Central memory CD8-positive, alpha-beta T cell (primary cell): ENCODE measurements around the gene ARHGAP32.

ENCODE experiments used
- ATAC-seq: fragments of 150-1000 bp; cut with Tn5 transposase; replicated peaks from 2 replicates; pipeline ENCODE4 v1.10.0; 2022; ENCODE audit warnings: mild to moderate bottlenecking, moderate FRiP score, moderate number of reproducible peaks; ENCODE audit not compliant: poor library complexity, severe bottlenecking; ENCODE audit errors: extremely low read depth
- DNase-seq, 2 donors: peaks; one replicate each; pipeline ENCODE4 v3.0.0; 2021; ENCODE audit warnings: low spot score in 2 of 2
- H3K27ac Mint-ChIP-seq: one replicate; pipeline ENCODE4 v1.8.0; 2022; ENCODE audit warnings: low read depth, mild to moderate bottlenecking, moderate library complexity, mixed read lengths
- H3K27me3 Mint-ChIP-seq: one replicate; pipeline ENCODE4 v1.8.0; 2022; ENCODE audit warnings: mixed read lengths
- H3K36me3 Mint-ChIP-seq: one replicate; pipeline ENCODE4 v1.8.0; 2022; ENCODE audit warnings: mild to moderate bottlenecking, moderate library complexity, mixed read lengths; ENCODE audit not compliant: insufficient read depth
- H3K4me1 Mint-ChIP-seq: one replicate; pipeline ENCODE4 v1.8.0; 2022; ENCODE audit warnings: mixed read lengths
- H3K4me3 Mint-ChIP-seq: one replicate; pipeline ENCODE4 v1.8.0; 2022; ENCODE audit warnings: mild to moderate bottlenecking, moderate library complexity, mixed read lengths
- H3K9me3 Mint-ChIP-seq: one replicate; pipeline ENCODE4 v1.8.0; 2022; ENCODE audit warnings: mixed read lengths

The ARHGAP32 gene

GRCh38 chr11:129192150-129192549, at the start of gene ARHGAP32:
ARHGAP32 (minus strand) TSS chr11:129192325; CDS start chr11:129192198, 127 bp downstream.
- no peaks in the 10 kb centered on the region for H3K27me3 Mint-ChIP-seq
- peaks cover 5% of the 10 kb centered on the region for H3K9me3 Mint-ChIP-seq
- no peak for DNase-seq
- no peaks in the 10 kb centered on the region for H3K4me1 Mint-ChIP-seq
- H3K27ac Mint-ChIP-seq, result no peak within 1 kb of the TSS
- no peaks in the 10 kb centered on the region for H3K36me3 Mint-ChIP-seq
- ATAC-seq, result no peak
- H3K4me3 Mint-ChIP-seq, result no peak within 1 kb of the TSS

- H3K27ac Mint-ChIP-seq, result no peak overlapping the region
- H3K36me3 Mint-ChIP-seq, result no peaks in the 10 kb centered on the region
- no peaks in the 10 kb centered on the region for H3K4me1 Mint-ChIP-seq
- no peak for DNase-seq
- no peak overlapping the region for H3K4me3 Mint-ChIP-seq
- peaks cover 4% of the 10 kb centered on the region for H3K9me3 Mint-ChIP-seq
- ATAC-seq, result no peak
- H3K27me3 Mint-ChIP-seq, result no peaks in the 10 kb centered on the region
Observed at GRCh38 chr11:129239207-129239606, 47.1 kb upstream of the ARHGAP32 start.

GRCh38 chr11:129237880-129238638, 45.9 kb upstream of the ARHGAP32 start:
- no peaks in the 10 kb centered on the region for H3K4me1 Mint-ChIP-seq
- no peak overlapping the region for H3K4me3 Mint-ChIP-seq
- H3K27ac Mint-ChIP-seq, result no peak overlapping the region
- DNase-seq (no peak), ATAC-seq (no peak)
- no peaks in the 10 kb centered on the region for H3K36me3 Mint-ChIP-seq
- no peaks in the 10 kb centered on the region for H3K27me3 Mint-ChIP-seq
- peaks cover 4% of the 10 kb centered on the region for H3K9me3 Mint-ChIP-seq

- no peak for ATAC-seq
- Mint-ChIP-seq H3K27me3 (no peaks in the 10 kb centered on the region), H3K36me3 (no peaks in the 10 kb centered on the region), H3K27ac (no peak overlapping the region), H3K4me1 (no peaks in the 10 kb centered on the region), H3K9me3 (peaks cover 10% of the 10 kb centered on the region), H3K4me3 (no peak overlapping the region)
- DNase-seq, result no peak
Observed at GRCh38 chr11:129237456-129237855, 45.3 kb upstream of the ARHGAP32 start.

GRCh38 chr11:129236850-129237249, 44.7 kb upstream of the ARHGAP32 start:
- H3K4me1 Mint-ChIP-seq, result no peaks in the 10 kb centered on the region
- H3K4me3 Mint-ChIP-seq, result no peak overlapping the region
- no peak for ATAC-seq
- H3K36me3 Mint-ChIP-seq, result no peaks in the 10 kb centered on the region
- H3K27ac Mint-ChIP-seq, result no peak overlapping the region
- no peak for DNase-seq
- peaks cover 10% of the 10 kb centered on the region for H3K9me3 Mint-ChIP-seq
- H3K27me3 Mint-ChIP-seq, result no peaks in the 10 kb centered on the region

GRCh38 chr11:129234978-129235377, 42.9 kb upstream of the ARHGAP32 start:
- H3K27ac Mint-ChIP-seq, result no peak overlapping the region
- no peaks in the 10 kb centered on the region for H3K4me1 Mint-ChIP-seq
- DNase-seq (no peak), ATAC-seq (no peak)
- H3K9me3 Mint-ChIP-seq, result peaks cover 10% of the 10 kb centered on the region
- H3K27me3 Mint-ChIP-seq, result no peaks in the 10 kb centered on the region
- H3K36me3 Mint-ChIP-seq, result no peaks in the 10 kb centered on the region
- no peak overlapping the region for H3K4me3 Mint-ChIP-seq

GRCh38 chr11:129230006-129230405, 37.9 kb upstream of the ARHGAP32 start:
- Mint-ChIP-seq H3K27ac (no peak overlapping the region), H3K4me3 (no peak overlapping the region), H3K36me3 (no peaks in the 10 kb centered on the region), H3K4me1 (no peaks in the 10 kb centered on the region), H3K27me3 (no peaks in the 10 kb centered on the region), H3K9me3 (peaks cover 22% of the 10 kb centered on the region)
- ATAC-seq, result no peak
- no peak for DNase-seq

GRCh38 chr11:129226207-129226798, 34.2 kb upstream of the ARHGAP32 start:
- Mint-ChIP-seq H3K27me3 (no peaks in the 10 kb centered on the region), H3K9me3 (peaks cover 17% of the 10 kb centered on the region), H3K27ac (no peak overlapping the region), H3K4me1 (no peaks in the 10 kb centered on the region), H3K4me3 (no peak overlapping the region), H3K36me3 (no peaks in the 10 kb centered on the region)
- no peak for ATAC-seq
- DNase-seq, result no peak

GRCh38 chr11:129225190-129225589, 33.1 kb upstream of the ARHGAP32 start:
- no peaks in the 10 kb centered on the region for H3K36me3 Mint-ChIP-seq
- H3K9me3 Mint-ChIP-seq, result peaks cover 17% of the 10 kb centered on the region
- no peak overlapping the region for H3K27ac Mint-ChIP-seq
- H3K27me3 Mint-ChIP-seq, result no peaks in the 10 kb centered on the region
- no peak for DNase-seq
- no peak overlapping the region for H3K4me3 Mint-ChIP-seq
- ATAC-seq, result no peak
- H3K4me1 Mint-ChIP-seq, result no peaks in the 10 kb centered on the region

GRCh38 chr11:129224538-129224937, 32.4 kb upstream of the ARHGAP32 start:
- no peaks in the 10 kb centered on the region for H3K27me3 Mint-ChIP-seq
- DNase-seq, result no peak
- no peak for ATAC-seq
- no peak overlapping the region for H3K4me3 Mint-ChIP-seq
- peaks cover 17% of the 10 kb centered on the region for H3K9me3 Mint-ChIP-seq
- no peaks in the 10 kb centered on the region for H3K4me1 Mint-ChIP-seq
- H3K36me3 Mint-ChIP-seq, result no peaks in the 10 kb centered on the region
- no peak overlapping the region for H3K27ac Mint-ChIP-seq

GRCh38 chr11:129223701-129224149, 31.6 kb upstream of the ARHGAP32 start:
- Mint-ChIP-seq H3K27ac (no peak overlapping the region), H3K4me1 (no peaks in the 10 kb centered on the region), H3K9me3 (peaks cover 17% of the 10 kb centered on the region), H3K36me3 (no peaks in the 10 kb centered on the region), H3K4me3 (no peak overlapping the region), H3K27me3 (no peaks in the 10 kb centered on the region)
- ATAC-seq (no peak), DNase-seq (no peak)

GRCh38 chr11:129223260-129223659, 31.1 kb upstream of the ARHGAP32 start:
- no peaks in the 10 kb centered on the region for H3K4me1 Mint-ChIP-seq
- no peak overlapping the region for H3K4me3 Mint-ChIP-seq
- ATAC-seq (no peak), DNase-seq (no peak)
- no peaks in the 10 kb centered on the region for H3K27me3 Mint-ChIP-seq
- H3K9me3 Mint-ChIP-seq, result peaks cover 17% of the 10 kb centered on the region
- H3K36me3 Mint-ChIP-seq, result no peaks in the 10 kb centered on the region
- no peak overlapping the region for H3K27ac Mint-ChIP-seq

- DNase-seq (no peak), ATAC-seq (no peak)
- Mint-ChIP-seq H3K9me3 (peaks cover 11% of the 10 kb centered on the region), H3K27me3 (no peaks in the 10 kb centered on the region), H3K27ac (no peak overlapping the region), H3K4me1 (no peaks in the 10 kb centered on the region), H3K4me3 (no peak overlapping the region), H3K36me3 (no peaks in the 10 kb centered on the region)
Observed at GRCh38 chr11:129222158-129222557, 30.0 kb upstream of the ARHGAP32 start.
